Stimulated activated naive CD4-positive, alpha-beta T cell treated with Interleukin-2 at 50 U/mL for 16 hours (primary cell): Measurements from ENCODE around the gene ABCG1.

ENCODE experiments used
- DNase-seq: peaks from one replicate; lab custom pipeline; 2025; lab: John Stamatoyannopoulos, UW

The ABCG1 gene

GRCh38 chr21:42232176-42232825, 13.4 kb downstream of the ABCG1 start:
- DNase-seq, result no peak

- DNase-seq, result peak; percentile 77
Measured at GRCh38 chr21:42233067-42233961, 14.4 kb downstream of the ABCG1 start.

DNA sequence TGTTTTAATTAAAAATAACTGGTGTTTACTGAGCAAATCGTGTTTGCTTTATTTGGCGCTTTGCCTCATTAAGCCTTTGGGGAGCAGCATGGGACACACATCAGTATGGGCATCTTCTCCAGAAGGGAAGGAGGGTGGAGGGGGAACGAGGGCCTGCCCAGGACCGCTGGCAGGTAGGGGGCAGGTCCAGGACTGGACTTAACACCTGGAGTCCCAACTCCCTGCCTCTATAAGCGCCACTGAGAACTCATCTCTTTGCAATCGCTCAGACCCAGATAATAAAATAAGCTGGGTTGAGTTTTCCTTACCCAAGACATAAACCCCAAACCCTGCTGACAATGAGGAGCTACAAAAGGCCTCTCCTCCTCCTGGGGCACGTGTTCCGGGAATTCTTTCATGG, 15.1 kb downstream of the ABCG1 start:
- DNase-seq, result no peak

- DNase-seq, result peak; percentile 64
Measured at GRCh38 chr21:42234464-42235241, 15.7 kb downstream of the ABCG1 start.

DNA sequence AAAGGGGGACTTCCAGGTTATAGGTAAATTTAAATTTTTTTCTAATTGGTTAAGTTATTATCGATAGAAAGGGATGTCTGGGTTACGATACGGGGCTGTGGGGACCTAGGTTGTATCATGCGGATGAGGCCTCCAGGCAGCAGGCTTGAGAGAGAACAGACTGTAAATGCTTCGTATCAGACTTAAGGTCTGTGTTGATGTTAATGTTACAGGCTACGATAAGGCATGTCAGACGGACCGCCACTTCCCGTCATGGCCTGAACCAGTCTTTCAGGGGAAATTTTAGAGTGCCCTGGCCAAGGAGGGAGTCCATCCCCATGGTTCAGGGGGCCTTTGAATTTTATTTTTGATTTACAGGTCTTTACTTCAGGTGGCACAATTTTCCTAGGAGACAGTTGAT, 16.7 kb downstream of the ABCG1 start:
- no peak for DNase-seq

GRCh38 chr21:42236014-42236413, 17.1 kb downstream of the ABCG1 start:
- no peak for DNase-seq

DNA sequence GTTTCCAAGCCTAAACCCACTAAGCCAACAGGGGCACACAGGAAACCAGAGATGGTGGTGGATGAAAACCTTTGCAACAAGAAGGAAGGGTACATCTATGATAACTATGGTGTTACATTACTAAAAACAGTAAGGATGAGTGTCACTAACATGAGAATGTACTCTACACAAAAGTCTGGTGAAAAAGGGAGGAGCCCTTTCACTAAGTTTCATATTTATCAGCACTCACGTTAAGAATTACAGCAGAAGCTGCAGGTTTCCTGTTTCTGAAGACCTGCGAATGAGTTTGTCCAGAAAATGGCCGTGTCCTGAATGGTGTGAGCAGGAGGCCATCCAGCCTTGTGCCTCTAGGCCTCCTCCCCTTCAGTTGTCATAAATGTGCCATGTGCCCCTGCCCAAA, 17.8 kb downstream of the ABCG1 start:
- no peak for DNase-seq

- DNase-seq, result no peak
Measured at GRCh38 chr21:42237161-42237560, 18.2 kb downstream of the ABCG1 start.

DNA sequence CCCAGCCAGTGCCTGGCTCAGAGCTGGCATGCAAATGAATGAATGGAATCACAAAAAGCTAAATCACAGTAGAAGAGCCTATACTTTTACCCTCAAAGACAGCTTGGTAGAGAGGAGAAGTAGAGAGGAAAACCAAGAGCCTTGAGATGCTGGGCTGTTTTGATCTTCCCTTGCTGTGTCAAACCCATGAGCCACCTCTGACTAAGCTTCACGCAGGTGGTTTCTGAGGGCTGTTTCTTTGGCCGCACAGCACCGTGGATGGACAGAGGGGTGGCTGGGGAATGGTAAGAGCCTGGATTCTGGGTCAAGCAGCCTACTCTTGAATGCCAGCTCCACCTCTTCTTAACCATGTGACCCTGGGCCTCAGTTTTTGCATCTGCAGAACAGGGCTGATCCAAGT, 18.6 kb downstream of the ABCG1 start:
- DNase-seq, result no peak

GRCh38 chr21:42238185-42238934, 19.4 kb downstream of the ABCG1 start:
- DNase-seq, result peak; percentile 31

GRCh38 chr21:42239556-42239955, 20.6 kb downstream of the ABCG1 start:
- DNase-seq, result no peak

- DNase-seq, result no peak
Measured at GRCh38 chr21:42239973-42240372, 21.0 kb downstream of the ABCG1 start.

DNA sequence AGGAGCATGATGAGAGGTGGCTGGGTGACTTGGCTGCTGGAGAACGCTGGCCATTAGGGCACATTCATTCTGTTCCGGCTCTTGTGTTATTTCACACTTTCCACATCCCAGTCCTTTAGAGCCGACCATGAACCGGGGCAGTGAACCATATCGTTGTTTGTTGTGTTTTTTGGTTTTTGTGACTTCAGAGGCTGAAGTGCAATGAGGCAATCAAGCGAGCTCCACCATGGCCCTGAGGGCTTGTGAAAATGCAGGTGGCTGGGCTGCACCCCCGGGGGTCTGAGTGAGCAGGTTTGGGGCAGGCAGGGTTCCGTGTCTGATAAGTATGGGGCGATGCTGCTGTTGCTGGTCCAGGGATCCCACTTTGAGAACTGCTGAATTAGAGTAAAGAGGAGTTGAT, 23.7 kb downstream of the ABCG1 start:
- no peak for DNase-seq

DNA sequence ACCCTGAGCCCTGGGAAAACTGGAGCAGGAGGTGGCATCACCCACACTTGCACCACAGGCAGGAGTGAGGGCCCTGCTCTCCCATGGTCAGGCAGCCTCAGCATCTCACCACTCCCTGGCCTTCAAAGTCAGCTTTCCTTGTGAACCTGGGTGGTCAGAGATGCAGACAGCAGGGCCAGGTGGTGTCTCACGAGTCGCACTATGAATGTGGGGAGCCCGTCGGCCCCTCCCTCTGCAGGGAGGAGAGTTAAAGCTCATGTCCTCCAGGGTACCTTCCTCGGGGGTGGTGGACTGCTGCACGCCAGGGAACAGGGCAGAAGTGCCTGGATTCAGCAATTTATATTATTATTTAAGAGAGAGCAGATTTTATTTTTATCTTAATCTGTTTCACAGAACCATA, 24.1 kb downstream of the ABCG1 start:
- no peak for DNase-seq

GRCh38 chr21:42245331-42246193, 26.6 kb downstream of the ABCG1 start:
- no peak for DNase-seq

DNA sequence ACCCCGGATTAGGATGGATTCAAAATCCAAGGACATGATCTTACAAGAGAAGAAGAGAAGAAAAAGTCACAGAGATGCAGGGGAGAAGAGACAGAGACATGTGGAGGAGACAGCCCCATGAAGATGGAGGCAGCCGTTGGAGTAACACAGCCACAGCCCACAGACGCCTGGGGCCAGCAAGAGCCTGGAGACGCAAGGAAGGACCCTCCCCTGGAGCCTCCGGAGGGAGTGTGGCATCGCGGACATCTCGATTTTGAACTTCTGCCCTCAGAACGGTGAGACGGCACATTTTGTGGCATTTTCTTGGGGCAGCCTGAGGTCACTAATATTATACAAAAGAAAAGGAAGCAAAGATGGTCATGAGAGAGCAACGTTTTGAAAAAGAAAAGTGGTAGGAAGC, 28.8 kb downstream of the ABCG1 start:
- no peak for DNase-seq

DNA sequence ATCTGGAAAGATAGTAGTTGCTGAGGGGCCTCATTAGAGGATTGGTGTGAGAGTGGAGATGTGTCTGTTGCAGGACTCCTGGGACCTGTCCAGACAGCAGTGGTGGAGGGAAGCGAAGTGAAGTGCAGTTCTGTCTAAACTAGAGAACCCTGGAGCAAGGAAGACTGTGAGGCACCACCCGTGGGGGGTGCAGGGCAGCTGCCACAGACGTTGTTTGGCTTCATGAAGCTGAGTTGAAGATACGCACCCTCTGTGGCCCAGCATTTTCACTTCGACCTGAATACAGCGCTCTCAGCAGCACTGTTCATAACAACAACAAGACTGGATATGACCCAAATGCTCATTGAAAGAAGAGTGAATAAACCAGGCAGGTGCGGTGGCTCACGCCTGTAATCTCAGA, 29.3 kb downstream of the ABCG1 start:
- no peak for DNase-seq

- DNase-seq, result no peak
Measured at GRCh38 chr21:42248783-42249597, 30.1 kb downstream of the ABCG1 start.

DNA sequence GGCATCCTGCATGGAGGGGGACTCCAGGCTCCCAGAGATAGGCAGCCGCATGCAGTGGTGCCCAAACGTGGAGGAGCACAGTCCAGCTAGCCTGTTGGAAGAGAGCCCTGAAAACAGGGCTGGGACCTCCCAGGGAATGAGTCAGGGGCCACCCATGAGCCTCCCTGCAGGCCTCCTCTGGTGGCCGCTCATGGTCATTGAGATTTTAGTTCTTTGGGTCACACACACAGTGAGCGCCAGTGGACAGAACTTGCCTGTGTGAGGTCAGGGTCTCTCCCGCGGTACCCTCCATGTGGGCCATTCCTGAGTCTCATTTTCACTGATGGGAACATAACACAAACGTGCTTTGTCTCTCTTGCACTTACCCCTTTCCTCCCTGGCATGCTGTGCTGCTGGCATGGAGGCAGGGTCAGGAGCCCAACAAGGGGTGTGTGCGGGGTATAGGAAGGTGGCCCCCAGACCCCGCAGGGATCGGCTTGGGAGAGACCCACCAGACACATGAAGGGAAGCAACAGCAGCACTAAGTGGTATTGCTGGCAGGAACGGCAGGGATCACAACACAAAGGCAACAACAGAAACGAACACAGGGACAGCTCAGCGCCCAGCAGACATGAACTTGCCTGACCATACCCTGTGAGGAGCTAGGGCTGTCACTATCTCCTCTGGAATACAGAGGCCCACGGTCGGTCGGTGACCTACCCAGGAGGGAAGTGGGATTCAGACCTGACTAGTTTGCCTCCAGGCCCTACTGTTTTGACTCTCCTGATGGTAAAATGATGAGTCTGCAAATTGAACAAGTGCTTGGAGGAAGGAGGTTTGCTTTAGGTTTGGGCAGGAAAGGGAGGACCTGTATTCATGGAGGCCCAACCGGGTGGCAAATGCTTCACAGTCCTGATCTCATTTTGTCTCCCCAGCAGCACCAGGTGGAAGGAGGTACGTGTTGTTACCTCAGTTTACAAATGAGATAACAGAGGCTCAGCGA, 31.8 kb downstream of the ABCG1 start:
- no peak for DNase-seq
